IgD-negative memory B cell (primary cell): Measurements from ENCODE around the gene KATNAL2. TPM values are rescaled to one million over a fixed set of nuclear protein-coding genes. Genes with fewer than 3 reads are reported as not detected.

Experiments used
- H3K27ac Mint-ChIP-seq, 3 donors: one replicate each; pipeline ENCODE4 v1.8.0; 2020 to 2022; ENCODE audit warnings: mild to moderate bottlenecking in 3 of 3, mixed read lengths in 3 of 3, moderate library complexity in 1 of 3
- H3K27me3 Mint-ChIP-seq: one replicate; pipeline ENCODE4 v1.8.0; 2021; ENCODE audit warnings: mixed read lengths
- H3K36me3 Mint-ChIP-seq: one replicate; pipeline ENCODE4 v1.8.0; 2020; ENCODE audit warnings: mild to moderate bottlenecking, mixed read lengths
- H3K4me1 Mint-ChIP-seq, 3 donors: one replicate each; pipeline ENCODE4 v1.8.0; 2020 to 2022; ENCODE audit warnings: mixed read lengths in 3 of 3, mild to moderate bottlenecking in 1 of 3
- H3K4me3 Mint-ChIP-seq, 4 donors: one replicate each; pipeline ENCODE4 v1.8.0; 2020 to 2022; ENCODE audit warnings: mild to moderate bottlenecking in 4 of 4, mixed read lengths in 4 of 4, moderate library complexity in 3 of 4
- H3K9me3 Mint-ChIP-seq, 3 donors: one replicate each; pipeline ENCODE4 v1.8.0; 2020 to 2021; ENCODE audit warnings: mixed read lengths in 3 of 3, mild to moderate bottlenecking in 1 of 3
- polyA plus RNA-seq: library from polyadenylated mRNA; unstranded; fragments of 300-500 nt; fragmentation: Illumina TruSeq; gene quantifications from one replicate; pipeline ENCODE4 v1.2.3, GENCODE V29; 2021

Gene KATNAL2
- polyA plus RNA-seq, 1 donor from 2014 or later = 0.59 TPM

DNA sequence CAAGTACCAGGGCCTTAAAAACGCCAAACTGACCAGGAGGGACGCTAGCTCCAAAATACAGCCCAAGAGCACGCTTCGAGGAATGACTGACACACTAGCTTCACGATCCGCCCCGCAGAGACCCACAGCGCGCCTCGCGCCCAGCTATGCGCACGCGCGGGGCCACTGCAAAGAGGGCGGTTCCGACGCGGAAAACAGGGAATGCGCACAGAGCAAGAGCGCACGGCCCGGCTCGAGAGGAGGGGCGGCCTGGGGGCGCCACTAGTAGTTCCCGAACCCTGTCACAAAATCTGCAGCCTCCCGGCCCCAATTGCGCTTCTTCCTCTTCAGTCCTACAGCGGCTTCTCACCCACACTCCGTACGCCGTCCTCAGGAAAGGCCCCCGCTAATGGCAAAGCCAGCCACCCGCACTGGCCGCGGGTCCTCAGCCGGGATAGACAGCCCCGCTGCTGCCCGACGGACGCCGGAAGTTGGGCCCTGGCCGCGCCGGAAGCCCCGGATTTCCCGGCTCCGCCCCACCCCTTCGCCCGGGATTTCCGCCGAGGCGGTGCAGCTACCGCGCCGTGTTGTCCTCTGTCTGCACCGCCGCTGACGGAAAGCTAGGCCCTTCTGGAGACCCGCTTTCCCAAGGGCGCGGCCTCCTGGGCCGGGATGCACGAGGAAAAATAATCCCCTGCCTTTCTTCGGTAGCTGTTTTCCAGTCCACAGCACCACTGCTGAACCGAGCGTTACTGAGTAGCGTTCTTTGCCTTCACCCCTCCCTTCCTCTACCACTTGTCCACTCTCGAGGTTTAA is 232.8 kb downstream of the KATNAL2 start, which contains the start of gene HDHD2:
Gene HDHD2, minus strand, starts transcription at position 472 of the 795 bp plus-strand sequence. CDS start 14,061 bp downstream, outside the sequence.
- H3K36me3 Mint-ChIP-seq = peaks cover 5% of the 10 kb centered on the region
- peaks cover 0 to 2% (median 0%) of the 10 kb centered on the region in 3 donors for H3K9me3 Mint-ChIP-seq
- peak within 1 kb of the TSS; percentile 64 to 97 (median 97) for H3K27ac Mint-ChIP-seq
- peak within 1 kb of the TSS; percentile 90 to 99 (median 98) for H3K4me3 Mint-ChIP-seq
- peaks cover 34 to 42% (median 36%) of the 10 kb centered on the region in 3 donors for H3K4me1 Mint-ChIP-seq
- no peaks in the 10 kb centered on the region for H3K27me3 Mint-ChIP-seq

DNA sequence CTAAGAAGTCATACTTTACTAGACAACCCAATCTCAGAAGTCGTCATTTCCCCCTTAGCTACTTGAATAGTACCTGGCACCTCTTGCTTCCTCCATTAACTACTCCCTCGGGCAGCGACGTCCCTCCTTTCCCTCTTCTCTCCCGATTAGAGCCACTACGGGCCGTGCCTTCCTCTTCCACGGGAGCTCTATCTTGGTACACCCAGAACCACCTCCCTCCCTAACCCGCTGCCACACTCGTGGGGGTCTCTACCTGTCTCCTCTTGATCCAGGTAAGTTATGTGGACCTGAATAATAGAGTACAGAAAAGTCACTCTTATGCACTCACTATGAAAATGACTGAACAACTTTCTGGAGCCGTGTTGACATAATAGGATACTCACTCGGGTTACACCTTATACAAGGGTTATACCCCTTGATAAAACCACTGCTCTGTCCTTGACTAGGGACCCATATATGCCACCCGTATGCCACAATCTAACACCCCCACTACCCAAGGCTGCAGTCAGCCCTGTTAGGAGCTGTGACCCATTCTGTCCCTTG is 233.5 kb downstream of the KATNAL2 start:
- Mint-ChIP-seq H3K36me3 (peaks cover 3% of the 10 kb centered on the region), H3K27me3 (no peaks in the 10 kb centered on the region), H3K9me3 (peaks cover 0 to 2% (median 0%) of the 10 kb centered on the region in 3 donors), H3K4me3 (peak overlapping the region; percentile 90 to 99 (median 98)), H3K4me1 (peaks cover 30 to 36% (median 33%) of the 10 kb centered on the region in 3 donors), H3K27ac (peak overlapping the region; percentile 64 to 97 (median 97))

DNA sequence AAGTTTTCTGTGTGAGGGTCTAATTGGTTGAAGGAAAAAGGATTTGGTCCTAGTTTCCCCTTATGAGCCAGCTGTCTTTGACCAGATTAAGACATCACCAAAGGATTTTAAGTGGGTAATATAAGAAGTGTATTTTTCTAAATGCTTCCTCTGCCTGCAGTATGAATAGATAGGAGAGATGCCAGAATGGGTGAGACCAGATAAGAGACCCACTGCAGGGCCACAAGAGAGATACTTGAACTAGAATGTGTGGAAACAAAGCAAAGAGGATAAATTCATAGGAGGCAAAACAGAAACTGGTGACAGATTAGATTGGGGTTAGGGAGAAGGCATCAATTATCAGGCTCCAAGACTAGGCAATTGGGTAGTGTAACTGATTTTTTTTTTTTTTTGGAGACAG is 234.0 kb downstream of the KATNAL2 start:
- peaks cover 6% of the 10 kb centered on the region for H3K36me3 Mint-ChIP-seq
- no peaks in the 10 kb centered on the region for H3K27me3 Mint-ChIP-seq
- H3K4me3 Mint-ChIP-seq = peak overlapping the region; percentile 90 to 99 (median 98)
- H3K27ac Mint-ChIP-seq = peak overlapping the region; percentile 64 to 97 (median 97)
- H3K4me1 Mint-ChIP-seq = peaks cover 30 to 33% (median 33%) of the 10 kb centered on the region in 3 donors
- peaks cover 0 to 2% (median 0%) of the 10 kb centered on the region in 3 donors for H3K9me3 Mint-ChIP-seq

Other genes with a start within 250 kb of the KATNAL2 start
- not detected for gene ST8SIA5, start 160.5 kb upstream of the KATNAL2 start, polyA plus RNA-seq
- gene PIAS2, start 95 bp upstream of the KATNAL2 start, polyA plus RNA-seq = 15.8 TPM
- gene ELOA2, start 118.0 kb downstream of the KATNAL2 start, polyA plus RNA-seq = not detected
- 46.7 TPM for gene HDHD2, start 232.9 kb downstream of the KATNAL2 start, polyA plus RNA-seq